OCI-LY1 (cell line): ENCODE data around the gene PRKAR2B.

Experiments used
- CTCF ChIP-seq: fragments of 200-600 bp; sonication (generic), shearing (Covaris generic); IDR thresholded peaks from 2 replicates; pipeline ENCODE4 v1.5.1; 2017; ENCODE audit warnings: mild to moderate bottlenecking, antibody characterized with exemption, low read length, moderate library complexity, mixed read lengths
- EZH2 ChIP-seq: fragments of 200-600 bp; sonication (generic), shearing (Covaris generic); IDR thresholded peaks from 2 replicates; pipeline ENCODE4 v1.8.0; 2017; ENCODE audit warnings: borderline replicate concordance, mixed run types, mild to moderate bottlenecking, antibody characterized with exemption, low read length, moderate library complexity, mixed read lengths

- TF ChIP-seq CTCF, result no peak
- TF ChIP-seq EZH2, result no peak
Observed at GRCh38 chr7:107133396-107133795, 88.9 kb downstream of the PRKAR2B start.
